ENCODE results near the gene RHD. TPM values are rescaled to one million over a fixed set of nuclear protein-coding genes. Genes with fewer than 3 reads are reported as not detected.

RHD gene
- total RNA-seq, 1 experiment from 2014 or later, result not detected

GRCh38 chr1:25245393-25245792, 26.9 kb upstream of the RHD start:
- TF ChIP-seq CTCF (IDR thresholded peaks at IDR 0.05; ENCODE audit: insufficient read depth in 1 of 2, low read depth in 1 of 2, low read length in 1 of 2, severe bottlenecking in 1 of 2, unreplicated experiment in 1 of 2), result no peak
- H3K4me3 ChIP-seq (ENCODE audit: low read depth, low read length), result no peak overlapping the region
- Mint-ChIP-seq H3K9me3 (ENCODE audit: unreplicated experiment) (no peaks in the 10 kb centered on the region), H3K4me1 (ENCODE audit: low read depth, unreplicated experiment) (peaks cover 7% of the 10 kb centered on the region), H3K27ac (ENCODE audit: unreplicated experiment) (peak overlapping the region; percentile 92), H3K4me3 (ENCODE audit: unreplicated experiment) (peak overlapping the region; percentile 95), H3K36me3 (ENCODE audit: insufficient read depth, unreplicated experiment) (peaks cover 69% of the 10 kb centered on the region), H3K27me3 (ENCODE audit: insufficient read depth, unreplicated experiment) (no peaks in the 10 kb centered on the region)
- ChIA-PET CTCF (no interaction called here), POLR2A (interaction anchor here (0.6 to 1.3 kb wide), 2 partner anchors 13 to 95 kb away, joined by 3 to 5 read pairs; partner anchors contain the start of gene SYF2)
- no peak for DNase-seq
- H3K4me1 ChIP-seq, result peaks cover 8% of the 10 kb centered on the region
- no peaks in the 10 kb centered on the region for H3K9me3 ChIP-seq
- no TSS peak for BruUV-seq (replicated peaks)
- intact Hi-C loops (cut with micrococcal nuclease; ENCODE audit: unreplicated experiment), result no loop called here
- no peaks in the 10 kb centered on the region; the same call in 1 of the 2 replicates for H3K36me3 ChIP-seq (ENCODE audit: control insufficient read depth, insufficient read depth, low read length)
- H3K27me3 ChIP-seq (replicated peaks; ENCODE audit: control insufficient read depth, insufficient read depth, low read length), result no peaks in the 10 kb centered on the region

GRCh38 chr1:25245809-25246599, 26.3 kb upstream of the RHD start:
- peak overlapping the region; percentile 86 for H3K4me3 ChIP-seq (ENCODE audit: low read depth, low read length)
- peak overlapping the region; percentile 92 for H3K27ac Mint-ChIP-seq (ENCODE audit: unreplicated experiment)
- no peaks in the 10 kb centered on the region; the same call in 1 of the 2 replicates for H3K36me3 ChIP-seq (ENCODE audit: control insufficient read depth, insufficient read depth, low read length)
- no peaks in the 10 kb centered on the region for H3K27me3 ChIP-seq (replicated peaks; ENCODE audit: control insufficient read depth, insufficient read depth, low read length)
- no TSS peak for BruUV-seq (replicated peaks)
- no peak for TF ChIP-seq CTCF (IDR thresholded peaks at IDR 0.05; ENCODE audit: insufficient read depth in 1 of 2, low read depth in 1 of 2, low read length in 1 of 2, severe bottlenecking in 1 of 2, unreplicated experiment in 1 of 2)
- H3K9me3 ChIP-seq, result no peaks in the 10 kb centered on the region
- peak overlapping the region; percentile 95 for H3K4me3 Mint-ChIP-seq (ENCODE audit: unreplicated experiment)
- intact Hi-C loops (cut with micrococcal nuclease; ENCODE audit: unreplicated experiment), result loop anchor here (2.0 kb wide), 1 partner anchor 13 kb away; the partner anchor contains the start of gene SYF2
- H3K36me3 Mint-ChIP-seq (ENCODE audit: insufficient read depth, unreplicated experiment), result peaks cover 66% of the 10 kb centered on the region
- H3K4me1 Mint-ChIP-seq (ENCODE audit: low read depth, unreplicated experiment), result peaks cover 7% of the 10 kb centered on the region
- POLR2A ChIA-PET, result interaction anchor here (0.6 to 1.3 kb wide), 2 partner anchors 14 to 94 kb away, joined by 3 to 5 read pairs; partner anchors contain the start of gene SYF2
- H3K4me1 ChIP-seq, result peaks cover 12% of the 10 kb centered on the region
- CTCF ChIA-PET, result interaction anchor here (1.6 kb wide), 1 partner anchor 14 kb away, joined by 4 read pairs; the partner anchor contains the start of gene SYF2
- H3K27me3 Mint-ChIP-seq (ENCODE audit: insufficient read depth, unreplicated experiment), result no peaks in the 10 kb centered on the region
- DNase-seq, result no peak
- H3K9me3 Mint-ChIP-seq (ENCODE audit: unreplicated experiment), result no peaks in the 10 kb centered on the region

- Mint-ChIP-seq H3K4me1 (ENCODE audit: low read depth, unreplicated experiment) (peaks cover 7% of the 10 kb centered on the region), H3K4me3 (ENCODE audit: unreplicated experiment) (peak overlapping the region; percentile 95), H3K27me3 (ENCODE audit: insufficient read depth, unreplicated experiment) (no peaks in the 10 kb centered on the region), H3K9me3 (ENCODE audit: unreplicated experiment) (no peaks in the 10 kb centered on the region), H3K27ac (ENCODE audit: unreplicated experiment) (peak overlapping the region; percentile 92), H3K36me3 (ENCODE audit: insufficient read depth, unreplicated experiment) (peaks cover 60% of the 10 kb centered on the region)
- peaks cover 12% of the 10 kb centered on the region for H3K4me1 ChIP-seq
- BruUV-seq (replicated peaks), result no TSS peak
- peak overlapping the region; percentile 86 for H3K4me3 ChIP-seq (ENCODE audit: low read depth, low read length)
- ChIA-PET CTCF (interaction anchor here (1.4 to 1.6 kb wide), 2 partner anchors 13 to 15 kb away, joined by 4 to 5 read pairs; partner anchors contain the start of gene SYF2), POLR2A (interaction anchor here (1.0 to 1.4 kb wide), 4 partner anchors 9 to 34 kb away, joined by 3 to 23 read pairs (median 4); partner anchors contain the start of gene SYF2)
- peak in 1 of 2 experiments; percentile 35 for DNase-seq
- no peaks in the 10 kb centered on the region; the same call in 1 of the 2 replicates for H3K36me3 ChIP-seq (ENCODE audit: control insufficient read depth, insufficient read depth, low read length)
- H3K9me3 ChIP-seq, result no peaks in the 10 kb centered on the region
- no peak for TF ChIP-seq CTCF (IDR thresholded peaks at IDR 0.05; ENCODE audit: insufficient read depth in 1 of 2, low read depth in 1 of 2, low read length in 1 of 2, severe bottlenecking in 1 of 2, unreplicated experiment in 1 of 2)
- intact Hi-C loops (cut with micrococcal nuclease; ENCODE audit: unreplicated experiment), result loop anchor here (2.0 kb wide), 1 partner anchor 14 kb away; the partner anchor contains the start of gene SYF2
- H3K27me3 ChIP-seq (replicated peaks; ENCODE audit: control insufficient read depth, insufficient read depth, low read length), result no peaks in the 10 kb centered on the region
Measured at GRCh38 chr1:25246600-25247023, 25.7 kb upstream of the RHD start.

All from Caco-2 (cell line).